HepG2 (cell line): ENCODE measurements around the gene BCAS1. TPM values are rescaled to one million over a fixed set of nuclear protein-coding genes. Genes with fewer than 3 reads are reported as not detected.

Source experiments
- EP300 ChIP-seq, 3 experiments: sonication (generic) in 1 of 3; formaldehyde crosslinking in 1 of 3; IDR thresholded peaks; 2 replicates each; pipeline versions ENCODE4 v1.5.1 to v1.6.1; 2011 to 2020; ENCODE audit warnings: low read depth in 2 of 3, low read length in 2 of 3, borderline replicate concordance in 1 of 3, improper control_type of control experiment in 1 of 3, mild to moderate bottlenecking in 1 of 3, missing genetic modification reagents in 1 of 3, moderate library complexity in 1 of 3
- RFX3 ChIP-seq: IDR thresholded peaks from 2 replicates; pipeline ENCODE4 v1.6.1; 2016; ENCODE audit warnings: missing biosample characterization, missing genetic modification reagents
- RNF2 ChIP-seq: fragments of 450-650 bp; conservative IDR thresholded peaks from 2 replicates; pipeline ENCODE4 v1.6.1; 2016; ENCODE audit warnings: low read depth
- SMYD3 ChIP-seq: sonication (generic); formaldehyde crosslinking; IDR thresholded peaks from 2 replicates; pipeline ENCODE4 v1.8.1; 2023; ENCODE audit warnings: mild to moderate bottlenecking, missing genetic modification reagents
- SOX5 ChIP-seq: IDR thresholded peaks from 2 replicates; pipeline ENCODE4 v1.6.1; 2016; ENCODE audit warnings: borderline replicate concordance
- SP4 ChIP-seq: sonication (generic); formaldehyde crosslinking; IDR thresholded peaks from 2 replicates; pipeline ENCODE4 v1.8.1; 2023; ENCODE audit warnings: mild to moderate bottlenecking, missing genetic modification reagents
- ZFP36L2 ChIP-seq: sonication (generic); formaldehyde crosslinking; IDR thresholded peaks from 2 replicates; pipeline ENCODE4 v1.4.0; 2020; ENCODE audit warnings: missing genetic modification reagents
- ZNF496 ChIP-seq: sonication (generic); formaldehyde crosslinking; IDR thresholded peaks from 2 replicates; pipeline ENCODE4 v1.8.1; 2023; ENCODE audit warnings: mild to moderate bottlenecking, moderate library complexity, missing genetic modification reagents; ENCODE audit not compliant: insufficient replicate concordance
- ZNF616 ChIP-seq: sonication (generic); formaldehyde crosslinking; IDR thresholded peaks from 2 replicates; pipeline ENCODE4 v1.5.0; 2020; ENCODE audit warnings: low read depth, mild to moderate bottlenecking, missing genetic modification reagents
- ZNF746 ChIP-seq: sonication (generic); formaldehyde crosslinking; IDR thresholded peaks from 2 replicates; pipeline ENCODE4 v1.8.0; 2022; ENCODE audit warnings: mild to moderate bottlenecking, missing genetic modification reagents
- ZNF839 ChIP-seq: sonication (generic); formaldehyde crosslinking; IDR thresholded peaks from 2 replicates; pipeline ENCODE4 v1.4.0; 2020; ENCODE audit warnings: missing genetic modification reagents, mild to moderate bottlenecking, borderline replicate concordance
- polyA plus RNA-seq, 8 experiments: library from polyadenylated mRNA; depleted of rRNA in 3 of 8; stranded (reverse) in 7 of 8; unstranded in 1 of 8; fragments of >200 nt; fragmentation: Illumina TruSeq in 4 of 8; extraction: Trizol in 4 of 8; gene quantifications; 2 replicates each; pipeline versions ENCODE4 v1.2.1 to v1.2.3, GENCODE V29; 2011 to 2016; ENCODE audit warnings: low read depth in 4 of 8, missing spikeins in 1 of 8, mixed read lengths in 1 of 8; ENCODE audit not compliant: insufficient read depth in 1 of 8
- total RNA-seq, 5 experiments: library from RNA; depleted of rRNA; stranded (reverse); fragments of >200 nt; fragmentation: Illumina TruSeq; extraction: Trizol; gene quantifications; 2 replicates each; pipeline ENCODE4 v1.2.3, GENCODE V29; 2016; ENCODE audit warnings: low read depth in 1 of 5
- TF ChIP-seq, protein P1 (sequence below): sonication (generic); formaldehyde crosslinking; IDR thresholded peaks from 2 replicates; pipeline ENCODE4 v1.5.1; 2020; ENCODE audit warnings: mild to moderate bottlenecking, missing genetic modification reagents, borderline replicate concordance
- TF ChIP-seq, protein P2 (sequence below): sonication (generic); formaldehyde crosslinking; IDR thresholded peaks from 2 replicates; pipeline ENCODE4 v1.9.0; 2021; ENCODE audit warnings: missing genetic modification reagents, borderline replicate concordance
- TF ChIP-seq, protein P3 (sequence below): IDR thresholded peaks from 2 replicates; pipeline ENCODE4 v1.6.1; 2016; ENCODE audit warnings: low read depth, borderline replicate concordance
- TF ChIP-seq, protein P4 (sequence below): sonication (generic); formaldehyde crosslinking; IDR thresholded peaks from 2 replicates; pipeline ENCODE4 v1.4.0; 2020; ENCODE audit warnings: missing genetic modification reagents, mild to moderate bottlenecking, borderline replicate concordance

Gene BCAS1
- total and polyA plus RNA-seq, 2 of the 13 experiments (the other 11 are each of a cell fraction or from before 2014, with no cell fraction given), result 0.55 to 0.91 TPM

DNA sequence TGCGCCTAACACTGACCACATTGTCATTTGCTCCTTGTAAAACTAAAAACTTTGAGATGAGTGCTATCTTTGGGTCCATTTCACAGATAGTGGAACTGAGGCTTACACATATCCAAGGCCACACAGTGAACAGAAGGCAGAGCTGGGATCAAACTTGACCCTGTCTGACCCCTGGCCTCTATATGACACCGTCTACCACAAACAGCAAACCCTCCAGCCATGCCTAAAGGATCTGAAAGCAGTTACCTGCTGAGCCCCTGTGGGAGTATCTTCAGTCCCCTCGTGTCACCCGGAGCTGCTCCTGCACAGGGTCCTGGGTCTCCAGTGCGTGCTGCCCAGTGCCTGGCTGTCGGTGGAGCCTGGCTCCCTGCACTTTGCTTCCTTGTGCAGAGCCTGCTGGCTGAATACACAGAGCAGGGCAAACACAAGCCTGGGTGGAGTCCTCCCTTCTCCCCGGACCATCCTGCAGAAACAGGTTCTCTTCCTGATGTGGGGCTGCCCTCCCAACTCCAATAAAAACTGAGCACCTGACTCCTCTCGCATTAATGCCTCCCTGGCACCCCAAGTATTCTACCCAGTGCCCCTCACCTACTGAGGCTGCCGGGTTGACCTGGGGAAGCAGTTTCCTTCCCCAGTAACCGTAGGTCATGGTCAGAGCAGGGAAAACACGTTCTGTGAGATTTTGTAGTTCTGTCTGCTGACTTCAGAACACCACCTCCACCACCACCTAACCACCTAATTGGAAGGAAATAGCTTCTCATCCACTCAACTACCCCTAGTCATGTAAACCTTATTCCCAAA lies at the start of gene BCAS1 (continued):
- TF ChIP-seq, protein P1, sequence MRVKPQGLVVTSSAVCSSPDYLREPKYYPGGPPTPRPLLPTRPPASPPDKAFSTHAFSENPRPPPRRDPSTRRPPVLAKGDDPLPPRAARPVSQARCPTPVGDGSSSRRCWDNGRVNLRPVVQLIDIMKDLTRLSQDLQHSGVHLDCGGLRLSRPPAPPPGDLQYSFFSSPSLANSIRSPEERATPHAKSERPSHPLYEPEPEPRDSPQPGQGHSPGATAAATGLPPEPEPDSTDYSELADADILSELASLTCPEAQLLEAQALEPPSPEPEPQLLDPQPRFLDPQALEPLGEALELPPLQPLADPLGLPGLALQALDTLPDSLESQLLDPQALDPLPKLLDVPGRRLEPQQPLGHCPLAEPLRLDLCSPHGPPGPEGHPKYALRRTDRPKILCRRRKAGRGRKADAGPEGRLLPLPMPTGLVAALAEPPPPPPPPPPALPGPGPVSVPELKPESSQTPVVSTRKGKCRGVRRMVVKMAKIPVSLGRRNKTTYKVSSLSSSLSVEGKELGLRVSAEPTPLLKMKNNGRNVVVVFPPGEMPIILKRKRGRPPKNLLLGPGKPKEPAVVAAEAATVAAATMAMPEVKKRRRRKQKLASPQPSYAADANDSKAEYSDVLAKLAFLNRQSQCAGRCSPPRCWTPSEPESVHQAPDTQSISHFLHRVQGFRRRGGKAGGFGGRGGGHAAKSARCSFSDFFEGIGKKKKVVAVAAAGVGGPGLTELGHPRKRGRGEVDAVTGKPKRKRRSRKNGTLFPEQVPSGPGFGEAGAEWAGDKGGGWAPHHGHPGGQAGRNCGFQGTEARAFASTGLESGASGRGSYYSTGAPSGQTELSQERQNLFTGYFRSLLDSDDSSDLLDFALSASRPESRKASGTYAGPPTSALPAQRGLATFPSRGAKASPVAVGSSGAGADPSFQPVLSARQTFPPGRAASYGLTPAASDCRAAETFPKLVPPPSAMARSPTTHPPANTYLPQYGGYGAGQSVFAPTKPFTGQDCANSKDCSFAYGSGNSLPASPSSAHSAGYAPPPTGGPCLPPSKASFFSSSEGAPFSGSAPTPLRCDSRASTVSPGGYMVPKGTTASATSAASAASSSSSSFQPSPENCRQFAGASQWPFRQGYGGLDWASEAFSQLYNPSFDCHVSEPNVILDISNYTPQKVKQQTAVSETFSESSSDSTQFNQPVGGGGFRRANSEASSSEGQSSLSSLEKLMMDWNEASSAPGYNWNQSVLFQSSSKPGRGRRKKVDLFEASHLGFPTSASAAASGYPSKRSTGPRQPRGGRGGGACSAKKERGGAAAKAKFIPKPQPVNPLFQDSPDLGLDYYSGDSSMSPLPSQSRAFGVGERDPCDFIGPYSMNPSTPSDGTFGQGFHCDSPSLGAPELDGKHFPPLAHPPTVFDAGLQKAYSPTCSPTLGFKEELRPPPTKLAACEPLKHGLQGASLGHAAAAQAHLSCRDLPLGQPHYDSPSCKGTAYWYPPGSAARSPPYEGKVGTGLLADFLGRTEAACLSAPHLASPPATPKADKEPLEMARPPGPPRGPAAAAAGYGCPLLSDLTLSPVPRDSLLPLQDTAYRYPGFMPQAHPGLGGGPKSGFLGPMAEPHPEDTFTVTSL (CRISPR knock-in tag), result no peak
- TF ChIP-seq EP300 (IDR thresholded peaks at IDR 0.05; ENCODE audit: low read depth in 2 of 2, low read length in 2 of 2) (peak; percentile 26 to 62; a peak in 1 of 4 replicates), EP300 (CRISPR knock-in tag; IDR thresholded peaks at IDR 0.05; ENCODE audit: borderline replicate concordance) (no peak), RNF2 (peak; percentile 74; the same call in 1 of the 2 replicates), SMYD3 (no peak), SP4 (peak; percentile 75), SOX5 (CRISPR knock-in tag) (no peak), RFX3 (CRISPR knock-in tag) (0 out of 2 replicates have a peak, but pooled peaks have one; percentile 21), ZNF746 (CRISPR knock-in tag) (no peak), ZNF616 (0 out of 2 replicates have a peak, but pooled peaks have one; percentile 41), ZFP36L2 (no peak), ZNF839 (CRISPR knock-in tag) (peak; percentile 69; the same call in 1 of the 2 replicates), ZNF496 (CRISPR knock-in tag) (no peak)
- TF ChIP-seq, protein P2, sequence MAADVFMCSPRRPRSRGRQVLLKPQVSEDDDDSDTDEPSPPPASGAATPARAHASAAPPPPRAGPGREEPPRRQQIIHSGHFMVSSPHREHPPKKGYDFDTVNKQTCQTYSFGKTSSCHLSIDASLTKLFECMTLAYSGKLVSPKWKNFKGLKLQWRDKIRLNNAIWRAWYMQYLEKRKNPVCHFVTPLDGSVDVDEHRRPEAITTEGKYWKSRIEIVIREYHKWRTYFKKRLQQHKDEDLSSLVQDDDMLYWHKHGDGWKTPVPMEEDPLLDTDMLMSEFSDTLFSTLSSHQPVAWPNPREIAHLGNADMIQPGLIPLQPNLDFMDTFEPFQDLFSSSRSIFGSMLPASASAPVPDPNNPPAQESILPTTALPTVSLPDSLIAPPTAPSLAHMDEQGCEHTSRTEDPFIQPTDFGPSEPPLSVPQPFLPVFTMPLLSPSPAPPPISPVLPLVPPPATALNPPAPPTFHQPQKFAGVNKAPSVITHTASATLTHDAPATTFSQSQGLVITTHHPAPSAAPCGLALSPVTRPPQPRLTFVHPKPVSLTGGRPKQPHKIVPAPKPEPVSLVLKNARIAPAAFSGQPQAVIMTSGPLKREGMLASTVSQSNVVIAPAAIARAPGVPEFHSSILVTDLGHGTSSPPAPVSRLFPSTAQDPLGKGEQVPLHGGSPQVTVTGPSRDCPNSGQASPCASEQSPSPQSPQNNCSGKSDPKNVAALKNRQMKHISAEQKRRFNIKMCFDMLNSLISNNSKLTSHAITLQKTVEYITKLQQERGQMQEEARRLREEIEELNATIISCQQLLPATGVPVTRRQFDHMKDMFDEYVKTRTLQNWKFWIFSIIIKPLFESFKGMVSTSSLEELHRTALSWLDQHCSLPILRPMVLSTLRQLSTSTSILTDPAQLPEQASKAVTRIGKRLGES (CRISPR knock-in tag), result no peak
- TF ChIP-seq, protein P3, sequence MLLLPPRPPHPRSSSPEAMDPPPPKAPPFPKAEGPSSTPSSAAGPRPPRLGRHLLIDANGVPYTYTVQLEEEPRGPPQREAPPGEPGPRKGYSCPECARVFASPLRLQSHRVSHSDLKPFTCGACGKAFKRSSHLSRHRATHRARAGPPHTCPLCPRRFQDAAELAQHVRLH (CRISPR knock-in tag), result peak; percentile 49; the same call in 1 of the 2 replicates
- TF ChIP-seq, protein P4, sequence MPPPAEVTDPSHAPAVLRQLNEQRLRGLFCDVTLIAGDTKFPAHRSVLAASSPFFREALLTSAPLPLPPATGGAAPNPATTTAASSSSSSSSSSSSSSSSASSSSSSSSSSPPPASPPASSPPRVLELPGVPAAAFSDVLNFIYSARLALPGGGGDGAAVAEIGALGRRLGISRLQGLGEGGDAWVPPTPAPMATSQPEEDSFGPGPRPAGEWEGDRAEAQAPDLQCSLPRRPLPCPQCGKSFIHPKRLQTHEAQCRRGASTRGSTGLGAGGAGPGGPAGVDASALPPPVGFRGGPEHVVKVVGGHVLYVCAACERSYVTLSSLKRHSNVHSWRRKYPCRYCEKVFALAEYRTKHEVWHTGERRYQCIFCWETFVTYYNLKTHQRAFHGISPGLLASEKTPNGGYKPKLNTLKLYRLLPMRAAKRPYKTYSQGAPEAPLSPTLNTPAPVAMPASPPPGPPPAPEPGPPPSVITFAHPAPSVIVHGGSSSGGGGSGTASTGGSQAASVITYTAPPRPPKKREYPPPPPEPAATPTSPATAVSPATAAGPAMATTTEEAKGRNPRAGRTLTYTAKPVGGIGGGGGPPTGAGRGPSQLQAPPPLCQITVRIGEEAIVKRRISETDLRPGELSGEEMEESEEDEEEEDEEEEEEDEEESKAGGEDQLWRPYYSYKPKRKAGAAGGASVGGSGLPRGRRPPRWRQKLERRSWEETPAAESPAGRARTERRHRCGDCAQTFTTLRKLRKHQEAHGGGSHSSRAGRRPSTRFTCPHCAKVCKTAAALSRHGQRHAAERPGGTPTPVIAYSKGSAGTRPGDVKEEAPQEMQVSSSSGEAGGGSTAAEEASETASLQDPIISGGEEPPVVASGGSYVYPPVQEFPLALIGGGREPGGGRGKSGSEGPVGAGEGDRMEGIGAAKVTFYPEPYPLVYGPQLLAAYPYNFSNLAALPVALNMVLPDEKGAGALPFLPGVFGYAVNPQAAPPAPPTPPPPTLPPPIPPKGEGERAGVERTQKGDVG (CRISPR knock-in tag), result peak; percentile 84; the same call in 1 of the 2 replicates
